ENCODE results near the gene USP1.

USP1 gene

DNA sequence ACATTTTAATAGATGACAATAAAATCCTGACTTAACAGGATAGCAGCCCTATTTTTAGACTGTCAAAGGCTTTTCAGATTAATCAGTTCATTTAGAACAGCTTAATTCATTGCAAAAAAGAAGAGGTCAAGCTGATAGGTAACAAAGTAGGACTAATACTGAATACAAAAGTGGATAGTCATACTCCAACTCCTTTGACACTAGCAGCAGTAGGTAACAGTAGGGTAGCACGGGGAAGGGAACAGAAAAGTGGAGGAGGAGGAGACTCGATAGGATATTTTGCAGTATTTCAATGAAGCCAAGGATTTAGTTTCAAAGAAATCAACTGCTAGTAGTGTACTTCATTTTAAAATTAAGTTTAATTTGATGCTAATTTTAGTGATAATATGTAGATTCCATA is 51.1 kb downstream of the USP1 start:
- no peaks in the 10 kb centered on the region for H3K79me2 ChIP-seq (ENCODE audit: low read length)
- H3K4me1 ChIP-seq (ENCODE audit: low read length), result no peaks in the 10 kb centered on the region
- no peak overlapping the region for H3K4me2 ChIP-seq (ENCODE audit: low read depth, low read length)
- DNase-seq, result no peak
- no peak overlapping the region for H2AFZ ChIP-seq (ENCODE audit: low read length)
- H3K4me3 ChIP-seq (ENCODE audit: low read length), result no peak overlapping the region
- H4K20me1 ChIP-seq (ENCODE audit: insufficient read depth, low read length), result no peaks in the 10 kb centered on the region
- H3K9me3 ChIP-seq (replicated peaks; ENCODE audit: insufficient read depth, low read length), result no peaks in the 10 kb centered on the region
- no peaks in the 10 kb centered on the region for H3F3A ChIP-seq (ENCODE audit: insufficient read depth, low read length)
- H3K36me3 ChIP-seq (replicated peaks; ENCODE audit: insufficient read depth, low read length), result no peaks in the 10 kb centered on the region
- TF ChIP-seq, protein P1, sequence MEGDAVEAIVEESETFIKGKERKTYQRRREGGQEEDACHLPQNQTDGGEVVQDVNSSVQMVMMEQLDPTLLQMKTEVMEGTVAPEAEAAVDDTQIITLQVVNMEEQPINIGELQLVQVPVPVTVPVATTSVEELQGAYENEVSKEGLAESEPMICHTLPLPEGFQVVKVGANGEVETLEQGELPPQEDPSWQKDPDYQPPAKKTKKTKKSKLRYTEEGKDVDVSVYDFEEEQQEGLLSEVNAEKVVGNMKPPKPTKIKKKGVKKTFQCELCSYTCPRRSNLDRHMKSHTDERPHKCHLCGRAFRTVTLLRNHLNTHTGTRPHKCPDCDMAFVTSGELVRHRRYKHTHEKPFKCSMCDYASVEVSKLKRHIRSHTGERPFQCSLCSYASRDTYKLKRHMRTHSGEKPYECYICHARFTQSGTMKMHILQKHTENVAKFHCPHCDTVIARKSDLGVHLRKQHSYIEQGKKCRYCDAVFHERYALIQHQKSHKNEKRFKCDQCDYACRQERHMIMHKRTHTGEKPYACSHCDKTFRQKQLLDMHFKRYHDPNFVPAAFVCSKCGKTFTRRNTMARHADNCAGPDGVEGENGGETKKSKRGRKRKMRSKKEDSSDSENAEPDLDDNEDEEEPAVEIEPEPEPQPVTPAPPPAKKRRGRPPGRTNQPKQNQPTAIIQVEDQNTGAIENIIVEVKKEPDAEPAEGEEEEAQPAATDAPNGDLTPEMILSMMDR (IDR thresholded peaks at IDR 0.05; ENCODE audit: low read length), result no peak
- TF ChIP-seq EZH2 (optimal IDR thresholded peaks at IDR 0.05; ENCODE audit: low read depth, low read length) (no peak), EZH2phosphoT487 (IDR thresholded peaks at IDR 0.05; ENCODE audit: low read length) (no peak)
- H3K27me3 ChIP-seq (replicated peaks; ENCODE audit: insufficient read depth, low read length), result no peaks in the 10 kb centered on the region
- no peaks in the 10 kb centered on the region for H3K9me2 ChIP-seq (replicated peaks; ENCODE audit: insufficient read depth, low read length)
- no peak overlapping the region for H3K9ac ChIP-seq (ENCODE audit: low read length)
- no peak overlapping the region for H3K27ac ChIP-seq (ENCODE audit: low read length)

DNA sequence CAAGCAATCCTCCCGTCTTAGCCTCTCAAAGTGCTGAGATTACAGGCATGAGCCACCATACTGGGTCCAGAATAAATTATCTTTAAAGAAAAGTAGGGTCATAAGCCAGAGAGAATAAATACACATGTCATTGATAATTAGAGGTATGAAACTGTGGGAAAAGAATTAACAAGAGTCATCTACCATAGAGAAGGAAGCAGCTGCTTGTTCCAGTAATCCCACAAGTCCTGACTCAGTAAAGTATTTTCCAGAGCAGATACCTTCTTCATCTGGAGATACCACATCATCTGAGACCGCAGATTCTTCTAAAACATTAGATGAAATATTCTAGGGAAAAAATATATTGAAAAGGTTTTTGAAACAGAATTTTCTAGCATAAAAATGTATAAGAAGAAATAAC is 55.7 kb downstream of the USP1 start:
- no peaks in the 10 kb centered on the region for H3K27me3 ChIP-seq (replicated peaks; ENCODE audit: insufficient read depth, low read length)
- TF ChIP-seq EZH2 (optimal IDR thresholded peaks at IDR 0.05; ENCODE audit: low read depth, low read length) (no peak), EZH2phosphoT487 (IDR thresholded peaks at IDR 0.05; ENCODE audit: low read length) (no peak)
- TF ChIP-seq, protein P1 (IDR thresholded peaks at IDR 0.05; ENCODE audit: low read length), result no peak
- no peaks in the 10 kb centered on the region for H3K36me3 ChIP-seq (replicated peaks; ENCODE audit: insufficient read depth, low read length)
- no peak for DNase-seq
- H3K79me2 ChIP-seq (ENCODE audit: low read length), result no peaks in the 10 kb centered on the region
- no peaks in the 10 kb centered on the region for H3K9me2 ChIP-seq (replicated peaks; ENCODE audit: insufficient read depth, low read length)
- H3K9ac ChIP-seq (ENCODE audit: low read length), result no peak overlapping the region
- H3K4me1 ChIP-seq (ENCODE audit: low read length), result no peaks in the 10 kb centered on the region
- no peak overlapping the region for H3K4me3 ChIP-seq (ENCODE audit: low read length)
- H3K4me2 ChIP-seq (ENCODE audit: low read depth, low read length), result no peak overlapping the region
- H3K9me3 ChIP-seq (replicated peaks; ENCODE audit: insufficient read depth, low read length), result no peaks in the 10 kb centered on the region
- no peak overlapping the region for H2AFZ ChIP-seq (ENCODE audit: low read length)
- H3K27ac ChIP-seq (ENCODE audit: low read length), result no peak overlapping the region
- no peaks in the 10 kb centered on the region for H3F3A ChIP-seq (ENCODE audit: insufficient read depth, low read length)
- H4K20me1 ChIP-seq (ENCODE audit: insufficient read depth, low read length), result no peaks in the 10 kb centered on the region

DNA sequence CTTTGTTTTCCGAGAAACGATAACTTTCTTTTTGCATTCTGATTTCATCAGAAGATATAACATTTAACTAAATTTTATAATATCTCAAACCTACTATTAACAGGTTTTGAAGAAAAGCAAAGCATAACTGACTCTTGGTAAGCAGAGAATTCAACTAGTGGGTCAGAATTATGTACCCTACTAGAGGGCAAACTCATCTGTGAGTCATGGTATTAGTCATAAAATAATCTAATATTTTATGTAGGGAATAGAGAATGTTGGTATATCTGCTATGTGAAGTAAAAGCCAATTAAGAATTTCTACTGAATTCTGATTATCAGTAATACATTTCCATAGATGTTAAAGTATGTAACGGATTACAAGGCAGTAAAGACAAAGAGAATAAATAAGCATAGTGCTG is 56.8 kb downstream of the USP1 start:
- no peak overlapping the region for H2AFZ ChIP-seq (ENCODE audit: low read length)
- no peak overlapping the region for H3K27ac ChIP-seq (ENCODE audit: low read length)
- H3K9me2 ChIP-seq (replicated peaks; ENCODE audit: insufficient read depth, low read length), result no peaks in the 10 kb centered on the region
- H3F3A ChIP-seq (ENCODE audit: insufficient read depth, low read length), result no peaks in the 10 kb centered on the region
- H3K4me1 ChIP-seq (ENCODE audit: low read length), result no peaks in the 10 kb centered on the region
- no peaks in the 10 kb centered on the region for H4K20me1 ChIP-seq (ENCODE audit: insufficient read depth, low read length)
- no peak overlapping the region for H3K4me2 ChIP-seq (ENCODE audit: low read depth, low read length)
- TF ChIP-seq EZH2 (optimal IDR thresholded peaks at IDR 0.05; ENCODE audit: low read depth, low read length), result no peak
- TF ChIP-seq, protein P1 (IDR thresholded peaks at IDR 0.05; ENCODE audit: low read length), result no peak
- TF ChIP-seq EZH2phosphoT487 (IDR thresholded peaks at IDR 0.05; ENCODE audit: low read length), result no peak
- no peak overlapping the region for H3K9ac ChIP-seq (ENCODE audit: low read length)
- H3K36me3 ChIP-seq (replicated peaks; ENCODE audit: insufficient read depth, low read length), result no peaks in the 10 kb centered on the region
- no peaks in the 10 kb centered on the region for H3K9me3 ChIP-seq (replicated peaks; ENCODE audit: insufficient read depth, low read length)
- no peaks in the 10 kb centered on the region for H3K79me2 ChIP-seq (ENCODE audit: low read length)
- no peak for DNase-seq
- H3K27me3 ChIP-seq (replicated peaks; ENCODE audit: insufficient read depth, low read length), result no peaks in the 10 kb centered on the region
- no peak overlapping the region for H3K4me3 ChIP-seq (ENCODE audit: low read length)
